K562 (cell line): ENCODE results near the gene NCDN. TPM values are rescaled to one million over a fixed set of nuclear protein-coding genes. Genes with fewer than 3 reads are reported as not detected.

ENCODE experiments used
- ATAC-seq: fragments of 200-7000 bp; cut with Tn5 transposase; 3 replicates; pipeline ENCODE4 v1.9.1; 2020; ENCODE audit warnings: moderate library complexity
- BruUV-seq: library from RNA; stranded (reverse); fragments of 400-500 nt; replicated peaks from 2 replicates; lab custom pipeline; 2021; lab: Mats Ljungman, UMichigan
- CTCF ChIA-PET: fragments of 300-600 bp; formaldehyde crosslinking; extraction: SDS; loops from one replicate; lab custom pipeline; 2021; ENCODE audit warnings: low intra/inter-chr PET ratio; lab: Yijun Ruan, JAX
- POLR2A ChIA-PET: fragments of 300-600, 350-650 bp; sonication (Branson Sonifier 250); formaldehyde crosslinking; extraction: SDS; loops from one replicate; lab custom pipeline; 2021; ENCODE audit warnings: antibody characterized with exemption, inconsistent platforms; lab: Yijun Ruan, JAX
- DNase-seq, 4 experiments: peaks; one replicate each; pipeline versions ENCODE4 v3.0.0 to v3.0.0-alpha.2; 2011 to 2018; ENCODE audit warnings: low spot score in 3 of 4, mixed read lengths in 3 of 4; ENCODE audit errors: extremely low read depth in 1 of 4
- FAIRE-seq: peaks from 2 replicates; lab custom pipeline; 2011; peaks lifted over from hg19 to GRCh38; lab: Jason Lieb, UNC
- H2AFZ ChIP-seq: 2 replicates; pipeline ENCODE4 v1.6.0; 2011; ENCODE audit warnings: low read depth, low read length, control low read depth, inconsistent platforms
- H3K27ac ChIP-seq: fragments of 200-600 bp; 3 replicates; pipeline ENCODE4 v1.8.0; 2011; ENCODE audit warnings: low read depth, mild to moderate bottlenecking, control low read depth, inconsistent platforms, low read length, moderate library complexity, mixed read lengths; ENCODE audit errors: extremely low read depth
- H3K27me3 ChIP-seq, 2 experiments: fragments of 300-600 bp in 1 of 2; 2 replicates in 1 of 2; 3 replicates in 1 of 2; pipeline versions ENCODE4 v1.6.0 to v1.8.0; 2011; ENCODE audit warnings: inconsistent platforms in 2 of 2, low read length in 2 of 2, mild to moderate bottlenecking in 1 of 2, mixed read lengths in 1 of 2, moderate library complexity in 1 of 2; ENCODE audit not compliant: control insufficient read depth in 2 of 2, insufficient read depth in 2 of 2
- H3K36me3 ChIP-seq: fragments of 300-600 bp; 3 replicates; pipeline ENCODE4 v1.8.0; 2011; ENCODE audit warnings: mild to moderate bottlenecking, low read length, inconsistent platforms; ENCODE audit not compliant: control insufficient read depth, insufficient read depth
- H3K4me1 ChIP-seq, 2 experiments: fragments of 200-600 bp in 1 of 2; replicated peaks in 1 of 2; 2 replicates in 1 of 2; 3 replicates in 1 of 2; pipeline versions ENCODE4 v1.5.1 to v1.8.0; 2011; ENCODE audit warnings: inconsistent platforms in 2 of 2, low read length in 2 of 2, mild to moderate bottlenecking in 1 of 2, mixed read lengths in 1 of 2, moderate library complexity in 1 of 2; ENCODE audit not compliant: control insufficient read depth in 2 of 2, insufficient read depth in 2 of 2
- H3K4me2 ChIP-seq: 2 replicates; pipeline ENCODE4 v1.6.1; 2011; ENCODE audit warnings: low read length, control low read depth, inconsistent platforms, mixed read lengths; ENCODE audit not compliant: insufficient read depth
- H3K4me3 ChIP-seq: fragments of 200-600 bp; sonication (generic), shearing (Covaris generic); 2 replicates; pipeline ENCODE4 v1.5.1; 2016; ENCODE audit warnings: control low read depth, inconsistent platforms
- H3K79me2 ChIP-seq: fragments of 200-600 bp; 3 replicates; pipeline ENCODE4 v1.8.0; 2011; ENCODE audit warnings: low read length, inconsistent platforms; ENCODE audit not compliant: control insufficient read depth, insufficient read depth
- H3K9ac ChIP-seq, 2 experiments: 2 replicates each; pipeline versions ENCODE4 v1.6.0 to v1.6.1; 2011; ENCODE audit warnings: low read depth in 2 of 2, low read length in 2 of 2, control low read depth in 1 of 2, inconsistent platforms in 1 of 2, mild to moderate bottlenecking in 1 of 2, mixed read lengths in 1 of 2; ENCODE audit not compliant: insufficient read depth in 1 of 2
- H3K9me1 ChIP-seq: one replicate; pipeline ENCODE4 v1.6.0; 2011; ENCODE audit warnings: inconsistent platforms, mild to moderate bottlenecking, low read length, moderate library complexity; ENCODE audit not compliant: control insufficient read depth, insufficient read depth
- H3K9me3 ChIP-seq: replicated peaks from 2 replicates; pipeline ENCODE4 v1.5.1; 2011; ENCODE audit warnings: low read depth, low read length, inconsistent platforms; ENCODE audit not compliant: control insufficient read depth, insufficient read depth
- H4K20me1 ChIP-seq: replicated peaks from 2 replicates; pipeline ENCODE4 v1.6.1; 2011; ENCODE audit warnings: low read length, inconsistent platforms, mixed read lengths; ENCODE audit not compliant: control insufficient read depth, insufficient read depth
- BCOR ChIP-seq: fragments of 450-650 bp; IDR thresholded peaks from 2 replicates; pipeline ENCODE4 v1.6.1; 2016
- GATAD2B ChIP-seq: fragments of 450-650 bp; IDR thresholded peaks from 2 replicates; pipeline ENCODE4 v1.6.1; 2017; ENCODE audit warnings: mild to moderate bottlenecking, borderline replicate concordance
- GTF2A2 ChIP-seq: IDR thresholded peaks from 2 replicates; pipeline ENCODE4 v1.6.1; 2016; ENCODE audit warnings: mild to moderate bottlenecking, missing genetic modification characterization, missing compliant biosample characterization
- KDM1A ChIP-seq, 2 experiments: fragments of 450-650 bp; IDR thresholded peaks; 2 replicates each; pipeline ENCODE4 v1.6.1; 2016; ENCODE audit warnings: mild to moderate bottlenecking in 2 of 2
- NEUROD1 ChIP-seq: fragments of 150-350 bp; IDR thresholded peaks from 2 replicates; pipeline ENCODE4 v1.6.1; 2014; ENCODE audit warnings: borderline replicate concordance, low read length, low read depth; ENCODE audit not compliant: partially characterized antibody
- NFE2 ChIP-seq: IDR thresholded peaks from 2 replicates; pipeline ENCODE4 v1.6.1; 2014; ENCODE audit warnings: antibody characterized with exemption, low read depth
- ZFP36 ChIP-seq: fragments of 150-350 bp; IDR thresholded peaks from 2 replicates; pipeline ENCODE4 v1.6.1; 2018; ENCODE audit warnings: low read length, low read depth; ENCODE audit not compliant: partially characterized antibody
- ZNF263 ChIP-seq: sonication (generic); formaldehyde crosslinking; IDR thresholded peaks from 2 replicates; pipeline ENCODE4 v1.8.0; 2022; ENCODE audit warnings: mild to moderate bottlenecking, missing genetic modification reagents, borderline replicate concordance
- WGBS: fragments of 100-300 bp; shearing (Covaris generic); methylation state at CpG from one replicate; pipeline ENCODE4 v1.1.6; 2016; ENCODE audit warnings: low coverage, mixed read lengths; ENCODE audit not compliant: insufficient coverage; ENCODE audit errors: missing lambda C conversion rate; 5-methylcytosine and 5-hydroxymethylcytosine counted together
- in situ Hi-C: fragments of 300-500 bp; cut with MboI; formaldehyde crosslinking; loops from 4 replicates; pipeline ENCODE4 v1.15.0; 2018; ENCODE audit warnings: inconsistent platforms, mixed read lengths
- intact Hi-C: fragments of 100-400 bp; cut with micrococcal nuclease; formaldehyde crosslinking; loops from 2 replicates; pipeline ENCODE4 v1.14.2; 2022
- polyA plus RNA-seq, 8 experiments: library from polyadenylated mRNA; depleted of rRNA in 4 of 8; stranded (reverse) in 5 of 8; unstranded in 3 of 8; fragments of >200 nt; fragmentation: Nextera tagmentation in 2 of 8; fragmentation: Illumina TruSeq in 1 of 8; extraction: Ambion mirVana in 2 of 8; extraction: Trizol in 1 of 8; gene quantifications; 2 replicates each; pipeline versions ENCODE4 v1.2.1 to v1.2.3, GENCODE V29; 2011 to 2014; ENCODE audit warnings: inconsistent platforms in 1 of 8, missing spikeins in 1 of 8
- total RNA-seq, 7 experiments: library from RNA; depleted of rRNA in 6 of 7; stranded (reverse); fragments of >200 nt in 6 of 7; fragmentation: Illumina TruSeq in 2 of 7; extraction: Trizol in 2 of 7; gene quantifications; 2 replicates each; pipeline versions ENCODE4 v1.2.1 to v1.2.3, GENCODE V29; 2011 to 2021; ENCODE audit warnings: low replicate concordance in 1 of 7
- TF ChIP-seq, protein P1 (sequence below): fragments of 450-650 bp; IDR thresholded peaks from 2 replicates; pipeline ENCODE4 v1.6.1; 2016; ENCODE audit warnings: mild to moderate bottlenecking
- TF ChIP-seq, protein P2 (sequence below), 2 experiments: fragments of 450-650 bp in 1 of 2; IDR thresholded peaks; 2 replicates each; pipeline ENCODE4 v1.6.1; 2011 to 2017; ENCODE audit warnings: low read depth in 2 of 2, antibody characterized with exemption in 1 of 2, borderline replicate concordance in 1 of 2, low read length in 1 of 2, mild to moderate bottlenecking in 1 of 2, mixed read lengths in 1 of 2; ENCODE audit not compliant: control insufficient read depth in 1 of 2
- TF ChIP-seq, protein P3 (sequence below): IDR thresholded peaks from 3 replicates; pipeline ENCODE4 v1.6.1; 2011; ENCODE audit warnings: borderline replicate concordance, mild to moderate bottlenecking, moderate library complexity; ENCODE audit not compliant: insufficient read length; ENCODE audit errors: extremely low read depth
- TF ChIP-seq, protein P4 (sequence below): sonication (generic); formaldehyde crosslinking; IDR thresholded peaks from 2 replicates; pipeline ENCODE4 v1.8.0; 2023; ENCODE audit warnings: mild to moderate bottlenecking, missing genetic modification reagents

NCDN gene
- total and polyA plus RNA-seq, 9 of the 15 experiments (the other 6 are each of a cell fraction or from before 2014, with no cell fraction given): 1.9 to 35.1 (median 10.7) TPM

DNA sequence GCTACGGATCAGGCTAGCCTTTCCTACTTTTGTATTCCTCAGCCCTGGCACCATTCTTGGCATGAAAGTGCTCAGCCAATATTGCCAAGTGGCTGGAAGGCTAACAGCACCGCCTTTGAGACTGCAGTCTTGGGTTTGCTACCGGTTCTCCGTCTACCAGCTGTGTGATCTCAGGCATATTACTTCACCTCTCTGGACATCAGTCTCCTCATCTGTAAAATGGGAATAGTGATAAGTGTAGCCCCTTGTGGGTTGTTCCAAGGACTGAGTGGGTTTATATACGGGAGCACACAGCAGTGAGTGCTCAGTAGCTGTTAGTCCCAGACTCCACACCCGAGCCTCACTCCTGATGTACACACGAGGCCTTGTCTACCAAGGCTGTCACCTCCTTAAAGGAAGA is 29.2 kb downstream of the NCDN start:
- POLR2A ChIA-PET: interaction anchor here (2.0 kb wide), 1 partner anchor 13 kb away, joined by 7 read pairs; no protein-coding TSS in a partner anchor
- no TSS peak for BruUV-seq
- Histone ChIP-seq H3K4me2 (no peak overlapping the region), H3K9me1 (no peaks in the 10 kb centered on the region), H3K27me3 (no peaks in the 10 kb centered on the region), H3K9me3 (no peaks in the 10 kb centered on the region), H3K4me3 (no peak overlapping the region), H3K79me2 (no peaks in the 10 kb centered on the region), H3K4me1 (peaks cover 0 to 10% of the 10 kb centered on the region in 2 experiments; a peak in 2 of 5 replicates), H3K36me3 (no peaks in the 10 kb centered on the region), H3K9ac (no peak overlapping the region), H4K20me1 (no peaks in the 10 kb centered on the region), H3K27ac (no peak overlapping the region), H2AFZ (no peak overlapping the region)
- CTCF ChIA-PET: no interaction called here
- FAIRE-seq (no peak), DNase-seq (no peak), ATAC-seq (no peak)
- intact Hi-C loops (no loop called here), in situ Hi-C loops (no loop called here)
- 21% methylated on average over 7 of the region's 7 CpGs for WGBS
- TF ChIP-seq KDM1A (IDR thresholded peaks at IDR 0.05) (peak in 1 of 2 experiments; percentile 32; a peak in 1 of 4 replicates), BCOR (peak; percentile 70), ZFP36 (peak; percentile 6), ZNF263 (no peak), NFE2 (no peak), NEUROD1 (no peak), GTF2A2 (tag) (no peak), GATAD2B (no peak)
- TF ChIP-seq, protein P1, sequence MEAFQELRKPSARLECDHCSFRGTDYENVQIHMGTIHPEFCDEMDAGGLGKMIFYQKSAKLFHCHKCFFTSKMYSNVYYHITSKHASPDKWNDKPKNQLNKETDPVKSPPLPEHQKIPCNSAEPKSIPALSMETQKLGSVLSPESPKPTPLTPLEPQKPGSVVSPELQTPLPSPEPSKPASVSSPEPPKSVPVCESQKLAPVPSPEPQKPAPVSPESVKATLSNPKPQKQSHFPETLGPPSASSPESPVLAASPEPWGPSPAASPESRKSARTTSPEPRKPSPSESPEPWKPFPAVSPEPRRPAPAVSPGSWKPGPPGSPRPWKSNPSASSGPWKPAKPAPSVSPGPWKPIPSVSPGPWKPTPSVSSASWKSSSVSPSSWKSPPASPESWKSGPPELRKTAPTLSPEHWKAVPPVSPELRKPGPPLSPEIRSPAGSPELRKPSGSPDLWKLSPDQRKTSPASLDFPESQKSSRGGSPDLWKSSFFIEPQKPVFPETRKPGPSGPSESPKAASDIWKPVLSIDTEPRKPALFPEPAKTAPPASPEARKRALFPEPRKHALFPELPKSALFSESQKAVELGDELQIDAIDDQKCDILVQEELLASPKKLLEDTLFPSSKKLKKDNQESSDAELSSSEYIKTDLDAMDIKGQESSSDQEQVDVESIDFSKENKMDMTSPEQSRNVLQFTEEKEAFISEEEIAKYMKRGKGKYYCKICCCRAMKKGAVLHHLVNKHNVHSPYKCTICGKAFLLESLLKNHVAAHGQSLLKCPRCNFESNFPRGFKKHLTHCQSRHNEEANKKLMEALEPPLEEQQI: no peak
- TF ChIP-seq, protein P2, sequence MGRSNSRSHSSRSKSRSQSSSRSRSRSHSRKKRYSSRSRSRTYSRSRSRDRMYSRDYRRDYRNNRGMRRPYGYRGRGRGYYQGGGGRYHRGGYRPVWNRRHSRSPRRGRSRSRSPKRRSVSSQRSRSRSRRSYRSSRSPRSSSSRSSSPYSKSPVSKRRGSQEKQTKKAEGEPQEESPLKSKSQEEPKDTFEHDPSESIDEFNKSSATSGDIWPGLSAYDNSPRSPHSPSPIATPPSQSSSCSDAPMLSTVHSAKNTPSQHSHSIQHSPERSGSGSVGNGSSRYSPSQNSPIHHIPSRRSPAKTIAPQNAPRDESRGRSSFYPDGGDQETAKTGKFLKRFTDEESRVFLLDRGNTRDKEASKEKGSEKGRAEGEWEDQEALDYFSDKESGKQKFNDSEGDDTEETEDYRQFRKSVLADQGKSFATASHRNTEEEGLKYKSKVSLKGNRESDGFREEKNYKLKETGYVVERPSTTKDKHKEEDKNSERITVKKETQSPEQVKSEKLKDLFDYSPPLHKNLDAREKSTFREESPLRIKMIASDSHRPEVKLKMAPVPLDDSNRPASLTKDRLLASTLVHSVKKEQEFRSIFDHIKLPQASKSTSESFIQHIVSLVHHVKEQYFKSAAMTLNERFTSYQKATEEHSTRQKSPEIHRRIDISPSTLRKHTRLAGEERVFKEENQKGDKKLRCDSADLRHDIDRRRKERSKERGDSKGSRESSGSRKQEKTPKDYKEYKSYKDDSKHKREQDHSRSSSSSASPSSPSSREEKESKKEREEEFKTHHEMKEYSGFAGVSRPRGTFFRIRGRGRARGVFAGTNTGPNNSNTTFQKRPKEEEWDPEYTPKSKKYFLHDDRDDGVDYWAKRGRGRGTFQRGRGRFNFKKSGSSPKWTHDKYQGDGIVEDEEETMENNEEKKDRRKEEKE (IDR thresholded peaks at IDR 0.05; ENCODE audit: borderline replicate concordance in 1 of 2, control insufficient read depth in 1 of 2, low read depth in 2 of 2, low read length in 1 of 2): no peak
- TF ChIP-seq, protein P3, sequence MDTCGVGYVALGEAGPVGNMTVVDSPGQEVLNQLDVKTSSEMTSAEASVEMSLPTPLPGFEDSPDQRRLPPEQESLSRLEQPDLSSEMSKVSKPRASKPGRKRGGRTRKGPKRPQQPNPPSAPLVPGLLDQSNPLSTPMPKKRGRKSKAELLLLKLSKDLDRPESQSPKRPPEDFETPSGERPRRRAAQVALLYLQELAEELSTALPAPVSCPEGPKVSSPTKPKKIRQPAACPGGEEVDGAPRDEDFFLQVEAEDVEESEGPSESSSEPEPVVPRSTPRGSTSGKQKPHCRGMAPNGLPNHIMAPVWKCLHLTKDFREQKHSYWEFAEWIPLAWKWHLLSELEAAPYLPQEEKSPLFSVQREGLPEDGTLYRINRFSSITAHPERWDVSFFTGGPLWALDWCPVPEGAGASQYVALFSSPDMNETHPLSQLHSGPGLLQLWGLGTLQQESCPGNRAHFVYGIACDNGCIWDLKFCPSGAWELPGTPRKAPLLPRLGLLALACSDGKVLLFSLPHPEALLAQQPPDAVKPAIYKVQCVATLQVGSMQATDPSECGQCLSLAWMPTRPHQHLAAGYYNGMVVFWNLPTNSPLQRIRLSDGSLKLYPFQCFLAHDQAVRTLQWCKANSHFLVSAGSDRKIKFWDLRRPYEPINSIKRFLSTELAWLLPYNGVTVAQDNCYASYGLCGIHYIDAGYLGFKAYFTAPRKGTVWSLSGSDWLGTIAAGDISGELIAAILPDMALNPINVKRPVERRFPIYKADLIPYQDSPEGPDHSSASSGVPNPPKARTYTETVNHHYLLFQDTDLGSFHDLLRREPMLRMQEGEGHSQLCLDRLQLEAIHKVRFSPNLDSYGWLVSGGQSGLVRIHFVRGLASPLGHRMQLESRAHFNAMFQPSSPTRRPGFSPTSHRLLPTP: no peak
- TF ChIP-seq, protein P4, sequence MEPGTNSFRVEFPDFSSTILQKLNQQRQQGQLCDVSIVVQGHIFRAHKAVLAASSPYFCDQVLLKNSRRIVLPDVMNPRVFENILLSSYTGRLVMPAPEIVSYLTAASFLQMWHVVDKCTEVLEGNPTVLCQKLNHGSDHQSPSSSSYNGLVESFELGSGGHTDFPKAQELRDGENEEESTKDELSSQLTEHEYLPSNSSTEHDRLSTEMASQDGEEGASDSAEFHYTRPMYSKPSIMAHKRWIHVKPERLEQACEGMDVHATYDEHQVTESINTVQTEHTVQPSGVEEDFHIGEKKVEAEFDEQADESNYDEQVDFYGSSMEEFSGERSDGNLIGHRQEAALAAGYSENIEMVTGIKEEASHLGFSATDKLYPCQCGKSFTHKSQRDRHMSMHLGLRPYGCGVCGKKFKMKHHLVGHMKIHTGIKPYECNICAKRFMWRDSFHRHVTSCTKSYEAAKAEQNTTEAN (CRISPR knock-in tag): no peak
